ENCODE results near the gene SLC26A9.
A peak's percentile ranks its signal among the peaks of the same experiment; 100 is the strongest.

The SLC26A9 gene

GRCh38 chr1:205948886-205949285 lies 5.6 kb upstream of the SLC26A9 start:
- DNase-seq (ENCODE audit: low read depth in 2 of 2): no peak

GRCh38 chr1:205948039-205948438 lies 4.8 kb upstream of the SLC26A9 start:
- no peak for DNase-seq (ENCODE audit: low read depth in 2 of 2)

GRCh38 chr1:205947024-205947423 lies 3.8 kb upstream of the SLC26A9 start:
- DNase-seq (ENCODE audit: low read depth in 2 of 2): no peak

GRCh38 chr1:205945069-205945468 lies 1.8 kb upstream of the SLC26A9 start:
- DNase-seq (ENCODE audit: low read depth in 2 of 2): no peak

- DNase-seq (ENCODE audit: low read depth in 2 of 2): no peak
Measured at GRCh38 chr1:205944525-205944924, 1.3 kb upstream of the SLC26A9 start.

- DNase-seq (ENCODE audit: low read depth in 2 of 2): no peak
Measured at GRCh38 chr1:205942631-205943159, 561 bp downstream of the SLC26A9 start.

GRCh38 chr1:205940710-205941109 lies 2.5 kb downstream of the SLC26A9 start:
- DNase-seq (ENCODE audit: low read depth in 2 of 2): no peak

GRCh38 chr1:205939690-205940330 lies 3.4 kb downstream of the SLC26A9 start:
- no peak for DNase-seq (ENCODE audit: low read depth in 2 of 2)

GRCh38 chr1:205938682-205939081 lies 4.6 kb downstream of the SLC26A9 start:
- no peak for DNase-seq (ENCODE audit: low read depth in 2 of 2)

- DNase-seq (ENCODE audit: low read depth in 2 of 2): peak; percentile 53 to 62
Measured at GRCh38 chr1:205936846-205937586, 6.2 kb downstream of the SLC26A9 start.

- no peak for DNase-seq (ENCODE audit: low read depth in 2 of 2)
Measured at GRCh38 chr1:205936311-205936710, 6.9 kb downstream of the SLC26A9 start.

- no peak for DNase-seq (ENCODE audit: low read depth in 2 of 2)
Measured at GRCh38 chr1:205935869-205936268, 7.4 kb downstream of the SLC26A9 start.

GRCh38 chr1:205934788-205935187 lies 8.5 kb downstream of the SLC26A9 start:
- no peak for DNase-seq (ENCODE audit: low read depth in 2 of 2)

- no peak for DNase-seq (ENCODE audit: low read depth in 2 of 2)
Measured at GRCh38 chr1:205933671-205934618, 9.3 kb downstream of the SLC26A9 start.

GRCh38 chr1:205932776-205933175 lies 10.5 kb downstream of the SLC26A9 start:
- no peak for DNase-seq (ENCODE audit: low read depth in 2 of 2)

- no peak for DNase-seq (ENCODE audit: low read depth in 2 of 2)
Measured at GRCh38 chr1:205930799-205931281, 12.4 kb downstream of the SLC26A9 start.

GRCh38 chr1:205930195-205930577 lies 13.1 kb downstream of the SLC26A9 start:
- DNase-seq (ENCODE audit: low read depth in 2 of 2): no peak

- no peak for DNase-seq (ENCODE audit: low read depth in 2 of 2)
Measured at GRCh38 chr1:205929496-205930194, 13.6 kb downstream of the SLC26A9 start.

GRCh38 chr1:205928317-205928716 lies 14.9 kb downstream of the SLC26A9 start:
- DNase-seq (ENCODE audit: low read depth in 2 of 2): no peak

- DNase-seq (ENCODE audit: low read depth in 2 of 2): no peak
Measured at GRCh38 chr1:205927676-205928075, 15.6 kb downstream of the SLC26A9 start.

GRCh38 chr1:205927247-205927646 lies 16.0 kb downstream of the SLC26A9 start:
- no peak for DNase-seq (ENCODE audit: low read depth in 2 of 2)

Data from fibroblast of skin of left quadriceps (primary cell).